CD4-positive, alpha-beta T cell treated with Interleukin-17A for 4 hours (primary cell): Measurements from ENCODE around the gene IFNE.
"Not testable (repeated sequence)": the region's sequence is repeated elsewhere in the genome, so short reads cannot be mapped to it uniquely, and the experiment has no call there.

Experiments used
- DNase-seq: peaks from one replicate; pipeline ENCODE4 v3.0.0-alpha.2; 2020; ENCODE audit warnings: mixed read lengths

IFNE gene

DNA sequence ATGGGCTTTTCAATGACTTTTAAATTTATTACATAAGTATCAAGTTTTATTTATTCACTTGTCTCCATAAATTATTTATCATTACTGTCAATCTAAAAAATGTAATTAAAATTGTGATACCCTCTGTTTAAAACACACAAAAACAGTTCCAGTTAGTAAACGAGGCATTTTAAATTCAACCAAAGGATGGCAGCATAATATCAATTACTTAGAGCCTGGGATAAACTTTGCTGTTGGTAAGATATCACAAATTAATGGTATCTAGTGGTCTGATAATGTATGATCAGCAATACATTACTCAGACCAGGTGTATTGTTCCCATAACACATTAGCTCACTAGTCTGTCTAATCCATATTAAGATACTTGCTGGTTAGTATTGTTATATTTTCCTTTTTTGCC, 9.6 kb upstream of the IFNE start:
- DNase-seq, result no peak

DNA sequence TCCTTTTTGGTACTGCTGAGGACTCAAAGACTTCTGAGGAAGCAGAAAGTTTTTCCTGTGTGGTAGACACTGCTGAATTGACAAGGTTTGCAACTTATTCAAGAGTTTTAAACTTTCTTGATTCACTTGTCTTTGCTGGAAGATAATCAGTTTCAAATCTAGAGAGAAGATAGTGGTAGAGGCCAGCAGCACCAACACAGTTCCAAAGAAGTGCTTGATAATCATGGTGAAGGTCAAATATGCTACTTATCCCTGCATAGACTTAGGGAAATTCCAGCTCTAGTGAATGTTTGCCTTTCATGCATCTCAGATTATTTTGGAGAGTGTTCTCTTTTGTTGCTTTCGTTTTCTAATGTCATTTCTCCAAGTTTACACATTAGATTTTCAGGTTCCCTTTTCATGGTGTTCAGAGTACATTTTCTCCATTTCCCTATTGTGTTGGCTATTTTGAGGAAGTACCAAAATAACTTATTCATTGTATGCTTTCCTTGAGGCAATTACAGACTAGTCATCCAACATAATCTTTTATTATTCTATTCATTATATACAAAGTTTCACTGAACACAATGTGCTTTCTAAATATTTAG, 550 bp downstream of the IFNE start:
- DNase-seq, result no peak

DNA sequence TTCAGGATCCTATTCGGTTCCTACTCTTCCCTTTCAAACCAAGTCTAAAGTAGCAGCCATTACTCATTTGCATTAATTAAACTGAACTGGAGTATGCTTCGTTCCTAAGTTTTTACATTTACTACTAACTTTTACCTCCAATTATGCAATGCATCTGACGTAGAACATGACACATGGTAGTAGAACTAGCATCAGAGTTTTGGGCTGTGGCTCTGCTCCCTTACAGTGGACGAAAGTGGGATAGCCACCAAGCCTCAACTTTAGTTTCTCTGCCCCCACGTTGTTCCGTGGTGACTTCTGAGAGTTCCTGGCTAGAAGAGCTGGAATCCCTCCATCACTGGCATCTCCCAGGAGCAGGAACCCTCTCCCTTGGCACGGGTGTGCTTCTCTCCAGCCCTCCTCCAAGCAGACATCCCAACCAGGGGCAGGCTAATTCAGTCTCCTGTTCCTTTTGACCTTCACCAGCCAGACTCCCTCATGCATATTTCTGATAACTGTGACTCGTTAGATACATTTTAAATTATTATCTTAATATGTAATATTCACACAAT, 2.9 kb downstream of the IFNE start:
- DNase-seq, result no peak

DNA sequence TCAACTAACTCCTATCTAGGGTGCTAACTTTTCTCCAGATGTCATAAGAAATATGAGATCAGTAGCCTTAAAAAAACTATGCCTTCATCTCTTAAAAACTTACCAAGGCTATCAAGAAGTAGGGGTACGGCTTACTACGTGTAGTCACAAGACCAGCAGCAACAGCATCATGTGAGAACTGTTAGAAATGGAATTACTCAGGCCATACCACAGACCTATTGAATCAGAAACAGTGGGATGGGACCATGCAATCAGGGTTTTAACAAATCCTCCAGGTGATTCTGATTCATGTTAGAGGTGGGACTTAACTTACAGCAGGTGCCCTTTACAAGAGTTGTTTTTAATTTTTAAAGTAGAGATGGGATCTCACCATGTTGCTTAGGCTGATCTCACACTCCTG, 4.6 kb downstream of the IFNE start:
- no peak for DNase-seq

DNA sequence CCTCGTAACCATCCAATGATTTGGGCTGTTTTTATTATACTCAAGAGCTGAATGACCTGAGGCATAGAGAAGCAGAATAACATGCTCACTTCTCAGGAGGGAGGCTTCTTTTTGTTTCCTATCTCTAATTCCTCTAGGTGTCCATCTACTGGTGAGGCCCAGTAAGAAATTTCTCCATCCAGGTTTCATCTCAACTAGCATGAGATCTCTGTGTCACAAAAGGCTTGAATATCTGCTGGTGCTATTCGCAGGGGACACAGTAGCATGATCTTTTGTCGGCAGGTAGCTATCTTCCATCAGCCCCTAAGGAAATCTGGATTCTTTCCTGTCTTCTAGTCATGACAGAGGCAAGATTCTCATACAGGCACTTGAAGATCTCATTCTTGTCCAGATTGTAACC, 8.9 kb downstream of the IFNE start:
- DNase-seq, result no peak

DNA sequence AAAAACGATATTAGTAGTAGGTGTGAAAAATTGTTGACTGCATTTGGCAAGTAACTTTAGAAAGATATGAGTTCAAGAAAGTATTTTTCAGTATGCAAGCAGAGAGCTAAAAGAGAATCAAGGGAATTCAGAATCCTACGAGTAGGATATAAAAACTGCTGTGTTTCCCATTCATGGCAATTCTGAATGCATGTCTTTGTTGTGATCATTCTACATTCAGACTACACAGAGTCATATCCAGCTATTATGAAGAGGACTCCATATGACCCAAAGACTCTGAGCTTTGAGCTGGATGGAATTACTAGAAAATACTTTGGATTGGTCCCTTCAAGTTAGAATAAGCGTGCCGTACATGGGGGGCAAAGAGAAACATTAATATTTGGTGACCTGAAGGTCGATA, 12.0 kb downstream of the IFNE start:
- DNase-seq, result no peak

GRCh38 chr9:21465859-21466518, 16.1 kb downstream of the IFNE start:
- DNase-seq, result no peak

GRCh38 chr9:21465138-21465537, 17.0 kb downstream of the IFNE start:
- DNase-seq, result no peak

DNA sequence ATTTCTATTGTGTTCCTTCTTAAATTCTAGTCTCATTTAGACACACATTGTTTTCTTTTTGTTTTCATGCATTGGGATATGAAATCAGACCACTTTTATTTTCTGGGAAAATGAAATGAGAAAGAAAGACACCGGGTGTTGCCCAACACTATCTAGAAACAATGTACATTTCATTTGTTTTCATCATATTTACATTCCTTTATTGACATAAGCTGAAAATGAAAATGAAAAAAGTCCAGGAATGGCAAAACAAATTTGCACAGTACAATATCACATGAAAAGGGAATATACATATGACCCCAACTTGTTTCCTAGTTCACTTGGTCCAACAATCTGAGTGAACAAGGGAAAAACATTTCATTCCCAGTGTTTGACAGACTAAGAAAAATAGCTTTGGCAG, 20.7 kb downstream of the IFNE start:
- DNase-seq, result no peak

DNA sequence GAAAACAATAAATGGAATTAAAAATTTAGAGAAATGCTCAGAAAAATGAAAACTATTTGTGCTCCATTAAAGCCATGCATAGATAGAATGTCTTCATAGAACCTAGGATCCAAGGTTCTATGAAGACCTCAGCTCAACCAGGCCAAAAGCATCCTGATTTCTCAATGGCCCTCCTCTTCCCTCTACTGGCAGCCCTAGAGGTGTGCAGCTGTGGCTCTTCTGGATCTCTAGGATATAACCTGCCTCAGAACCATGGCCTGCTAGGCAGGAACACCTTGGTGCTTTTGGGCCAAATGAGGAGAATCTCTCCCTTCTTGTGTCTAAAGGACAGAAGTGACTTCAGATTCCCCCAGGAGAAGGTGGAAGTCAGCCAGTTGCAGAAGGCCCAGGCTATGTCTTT, 26.8 kb downstream of the IFNE start:
- DNase-seq, result peak; percentile 36

DNA sequence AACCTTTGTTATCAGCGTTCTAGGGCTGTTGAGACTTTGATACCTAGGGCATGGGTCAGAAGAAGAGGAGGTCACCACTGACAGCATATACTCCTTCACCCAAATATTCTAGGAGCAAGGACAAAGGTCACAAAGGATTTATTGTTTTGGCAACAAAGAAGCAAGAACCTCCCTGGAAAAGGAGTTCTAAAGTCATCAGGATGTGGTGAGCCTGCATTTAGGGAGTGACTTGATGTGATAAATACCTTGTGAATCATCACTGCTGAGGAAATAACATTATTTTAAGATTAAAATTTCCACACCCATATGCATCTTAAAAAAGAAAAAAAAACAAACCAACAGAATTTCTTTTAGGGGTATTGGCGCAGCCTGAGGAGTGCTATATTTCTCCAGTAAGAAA, 28.0 kb downstream of the IFNE start:
- no peak for DNase-seq

DNA sequence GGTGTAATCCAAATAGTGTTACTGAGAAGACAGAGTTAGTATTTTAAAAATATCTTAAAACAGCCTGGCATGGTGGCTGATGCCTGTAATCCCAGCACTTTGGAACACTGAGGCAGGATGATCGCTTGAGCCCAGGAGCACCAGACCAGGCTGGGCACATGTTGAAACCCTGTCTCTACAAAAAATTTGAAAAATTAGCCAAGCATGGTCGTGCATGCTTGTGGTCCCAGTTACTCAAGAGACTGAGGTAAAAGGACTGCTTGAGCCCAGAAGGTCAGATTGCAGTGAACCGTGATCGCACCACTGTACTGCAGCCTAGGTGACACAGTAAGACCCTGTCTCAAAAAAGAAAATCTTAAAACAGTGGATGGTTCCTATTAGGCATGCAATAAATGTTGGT, 29.4 kb downstream of the IFNE start:
- no peak for DNase-seq

- no peak for DNase-seq
Measured at GRCh38 chr9:21450733-21451394, 31.2 kb downstream of the IFNE start.

DNA sequence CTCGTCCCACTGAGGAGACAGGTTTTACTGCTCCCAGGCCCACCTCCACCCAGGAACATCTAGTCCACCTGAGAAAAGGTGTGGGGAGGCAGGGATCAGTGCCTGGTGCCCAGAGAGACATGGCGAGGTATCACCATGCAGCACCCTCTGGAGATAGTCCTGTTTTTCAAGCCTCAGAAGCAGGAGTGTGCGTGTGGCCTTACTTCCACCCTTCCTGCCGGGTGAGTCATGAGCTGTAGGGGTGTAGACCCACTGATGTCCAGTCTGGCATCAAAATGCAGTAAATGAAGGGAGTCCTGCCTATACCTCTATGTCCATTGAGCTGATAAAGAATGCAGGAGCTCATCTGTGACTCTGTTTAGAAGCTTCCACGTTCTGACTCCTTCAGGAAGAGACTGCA, 32.8 kb downstream of the IFNE start:
- not testable (repeated sequence) for DNase-seq

DNA sequence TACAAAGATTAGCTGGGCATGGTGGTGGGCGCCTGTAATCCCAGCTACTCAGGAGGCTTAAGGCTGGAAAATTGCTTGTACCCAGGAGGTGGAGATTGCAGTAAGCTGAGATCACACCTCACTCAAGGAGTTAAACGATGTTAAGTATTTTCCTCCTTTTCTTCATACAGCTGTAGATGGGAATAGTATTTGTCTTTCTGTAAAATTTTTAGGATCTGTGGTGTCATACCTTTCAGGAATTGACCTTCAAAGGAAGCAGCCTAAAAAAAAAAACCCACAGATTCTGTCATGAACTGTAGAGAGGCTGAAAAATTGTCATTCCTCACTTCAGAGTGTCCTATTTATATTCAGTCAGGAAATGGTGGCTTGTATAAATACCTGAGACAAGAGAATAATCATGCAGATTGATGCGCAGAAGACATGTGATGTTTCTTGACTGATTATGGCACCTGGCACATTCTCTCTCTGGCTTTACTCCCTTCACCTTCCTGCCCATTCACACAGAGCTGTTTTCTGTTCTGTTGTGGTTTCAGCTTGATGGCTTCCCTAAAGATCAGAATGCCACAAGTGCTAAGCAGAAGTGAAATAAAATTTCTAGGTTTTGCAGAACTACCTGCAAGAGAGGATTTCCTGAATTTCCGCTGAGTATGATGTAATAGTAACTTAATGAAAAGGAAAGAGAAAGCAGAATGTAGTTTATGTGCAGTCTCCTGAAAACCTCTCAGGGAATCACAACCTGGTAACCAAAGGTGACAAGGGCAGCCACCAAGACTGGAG, 38.1 kb downstream of the IFNE start:
- DNase-seq, result peak; percentile 26

- no peak for DNase-seq
Measured at GRCh38 chr9:21440139-21440538, 42.0 kb downstream of the IFNE start, which contains the start of gene IFNA1. Gene IFNA1, plus strand, starts transcription at chr9:21440439. Its CDS starts 69 bp downstream, at chr9:21440508.

DNA sequence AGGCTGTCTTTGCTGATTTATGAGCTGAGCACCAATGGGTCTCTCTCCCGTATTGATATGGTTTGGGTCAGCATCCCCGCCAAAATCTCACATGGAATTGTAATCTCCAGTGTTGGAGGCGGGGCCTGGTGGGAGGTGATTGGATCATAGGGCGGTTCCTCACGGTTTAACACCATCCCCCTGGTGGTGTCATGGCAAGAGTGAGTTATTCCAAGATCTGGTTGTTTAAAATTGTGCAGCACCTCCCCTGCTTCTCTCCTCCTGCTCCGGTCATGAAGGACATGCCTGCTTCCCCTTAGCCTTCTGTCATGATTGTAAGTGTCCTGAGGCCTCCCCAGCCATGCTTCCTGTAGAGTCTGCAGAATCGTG, 47.1 kb downstream of the IFNE start:
- not testable (repeated sequence) for DNase-seq

DNA sequence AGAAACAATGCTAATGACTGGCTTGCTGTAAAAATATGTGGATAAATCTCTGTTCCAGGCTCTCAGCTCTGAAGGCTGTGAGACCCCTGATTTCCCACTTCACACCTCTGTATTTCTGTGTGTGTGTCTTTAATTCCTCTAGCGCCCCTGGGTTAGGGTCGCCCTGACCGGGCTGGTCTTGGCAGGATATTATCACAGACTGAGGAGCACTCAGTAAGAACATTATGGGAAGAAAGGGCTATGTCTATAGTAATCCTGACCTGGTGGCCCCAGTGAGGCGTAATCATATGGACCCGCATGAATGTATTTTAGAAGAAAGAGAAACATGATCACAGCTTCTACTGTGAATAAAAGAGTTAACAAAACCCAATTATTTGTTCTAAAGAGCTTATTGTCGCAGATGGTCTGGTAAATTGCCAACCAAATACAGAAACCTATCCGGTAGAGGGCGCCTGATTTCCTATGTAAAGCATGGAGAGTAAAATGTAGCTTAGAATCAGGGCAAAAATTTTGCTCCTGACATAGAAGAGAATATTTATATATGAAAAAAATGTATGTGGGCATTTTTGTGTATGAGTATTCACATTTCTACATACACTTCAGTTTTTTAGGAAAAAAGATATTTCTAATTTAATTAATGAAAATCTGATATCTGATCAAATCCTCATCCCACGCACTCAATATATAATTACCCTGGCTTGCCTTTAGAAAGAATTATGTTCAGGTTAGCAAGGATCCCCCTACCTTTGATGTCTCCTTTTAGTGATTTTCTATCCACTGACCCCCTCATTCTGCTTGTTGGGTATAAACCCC, 47.7 kb downstream of the IFNE start:
- DNase-seq, result peak; percentile 64

DNA sequence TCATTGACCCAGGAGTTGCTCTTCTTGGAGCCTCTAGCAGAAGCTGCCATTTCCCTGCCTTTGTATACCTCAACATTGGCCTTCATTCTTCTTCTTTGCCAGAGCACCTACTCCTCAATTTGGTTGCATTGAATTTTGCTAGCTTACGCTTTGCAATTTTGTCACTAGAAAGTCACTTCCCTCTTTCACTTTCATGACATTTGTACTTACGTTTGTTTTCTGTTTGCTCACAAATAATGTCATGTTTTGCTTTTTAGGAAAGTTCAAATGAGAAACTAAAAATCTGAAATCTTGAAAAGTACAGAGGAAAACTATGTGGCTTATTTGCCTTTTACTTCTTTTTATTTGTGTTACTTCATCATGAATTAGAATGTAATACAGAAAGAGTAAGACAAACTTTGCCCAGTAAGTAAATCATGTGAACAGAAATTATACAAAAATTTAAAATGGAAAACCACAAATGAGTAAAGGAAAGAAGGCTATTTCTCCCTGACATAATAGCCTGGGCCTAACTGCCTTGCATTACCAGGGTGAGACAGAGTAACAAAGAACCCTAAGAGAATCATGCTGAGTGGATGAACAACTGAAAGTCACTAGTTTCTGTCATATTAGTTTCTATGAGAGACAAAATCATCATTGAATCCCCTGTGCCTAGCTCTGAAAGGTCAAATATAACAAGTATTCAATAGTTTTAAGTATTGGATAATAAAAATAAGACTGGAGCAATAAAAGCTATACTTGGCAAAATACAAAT, 49.3 kb downstream of the IFNE start:
- DNase-seq, result no peak
